ENCODE results near the gene OR2H1.

- no peak for TF ChIP-seq CTCF (conservative IDR thresholded peaks at IDR 0.05)
- TF ChIP-seq ZFX (IDR thresholded peaks at IDR 0.05), result no peak
Measured at GRCh38 chr6:29439006-29439405, 17.9 kb upstream of the OR2H1 start, which contains the start of gene OR10C1.

Measured in C4-2B (cell line).